Measurements from ENCODE around the gene CNEP1R1. TPM values are rescaled to one million over a fixed set of nuclear protein-coding genes. Genes with fewer than 3 reads are reported as not detected.

The CNEP1R1 gene
- total and polyA plus RNA-seq, 2 experiments from 2014 or later: 34.1 to 42.8 TPM

DNA sequence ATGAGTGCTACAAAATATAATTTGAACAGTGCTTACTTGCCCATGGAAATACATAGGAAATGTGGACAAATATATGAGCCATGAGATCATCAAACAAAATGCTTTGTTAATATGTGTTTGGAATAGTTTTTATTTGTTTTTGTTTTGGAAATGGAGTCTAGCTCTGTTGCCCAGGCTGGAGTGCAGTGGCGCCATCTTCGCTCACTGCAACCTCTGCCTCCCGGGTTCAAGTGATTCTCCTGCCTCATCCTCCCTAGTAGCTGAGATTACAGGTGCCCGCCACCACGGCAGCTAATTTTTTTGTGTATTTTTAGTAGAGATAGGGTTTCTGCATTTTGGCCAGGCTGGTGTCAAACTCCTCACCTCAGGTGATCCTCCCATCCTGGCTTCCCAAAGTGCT is 2.8 kb downstream of the CNEP1R1 start:
- Histone ChIP-seq H3K9ac (no peak overlapping the region), H3F3A (ENCODE audit: insufficient read depth) (no peaks in the 10 kb centered on the region), H2AFZ (no peak overlapping the region), H3K79me2 (ENCODE audit: insufficient read depth) (peaks cover 78% of the 10 kb centered on the region), H3K36me3 (ENCODE audit: low read depth) (peaks cover 23% of the 10 kb centered on the region), H3K9me2 (ENCODE audit: insufficient read depth) (no peaks in the 10 kb centered on the region), H3K4me1 (ENCODE audit: insufficient read depth) (peaks cover 16% of the 10 kb centered on the region), H4K20me1 (ENCODE audit: insufficient read depth) (no peaks in the 10 kb centered on the region), H3K9me3 (ENCODE audit: low read depth) (no peaks in the 10 kb centered on the region), H3K4me3 (no peak overlapping the region), H3K4me2 (ENCODE audit: unreplicated experiment) (no peak overlapping the region), H3K27ac (no peak overlapping the region), H3K27me3 (replicated peaks; ENCODE audit: insufficient read depth) (no peaks in the 10 kb centered on the region)
- TF ChIP-seq EZH2phosphoT487 (IDR thresholded peaks at IDR 0.05; ENCODE audit: insufficient read depth, low read depth) (no peak), EZH2 (IDR thresholded peaks at IDR 0.05; ENCODE audit: insufficient read depth, poor library complexity, severe bottlenecking) (no peak)
- 86 to 92% methylated on average over 5 of the region's 5 CpGs for WGBS, 2 experiments (ENCODE audit: low coverage in 1 of 2, low lambda C conversion rate in 2 of 2, missing lambda C conversion rate in 2 of 2)
- no peak for DNase-seq
- in situ Hi-C loops (cut with MboI): loop anchor here (10.0 kb wide), 1 partner anchor 327 kb away; no protein-coding TSS in a partner anchor

DNA sequence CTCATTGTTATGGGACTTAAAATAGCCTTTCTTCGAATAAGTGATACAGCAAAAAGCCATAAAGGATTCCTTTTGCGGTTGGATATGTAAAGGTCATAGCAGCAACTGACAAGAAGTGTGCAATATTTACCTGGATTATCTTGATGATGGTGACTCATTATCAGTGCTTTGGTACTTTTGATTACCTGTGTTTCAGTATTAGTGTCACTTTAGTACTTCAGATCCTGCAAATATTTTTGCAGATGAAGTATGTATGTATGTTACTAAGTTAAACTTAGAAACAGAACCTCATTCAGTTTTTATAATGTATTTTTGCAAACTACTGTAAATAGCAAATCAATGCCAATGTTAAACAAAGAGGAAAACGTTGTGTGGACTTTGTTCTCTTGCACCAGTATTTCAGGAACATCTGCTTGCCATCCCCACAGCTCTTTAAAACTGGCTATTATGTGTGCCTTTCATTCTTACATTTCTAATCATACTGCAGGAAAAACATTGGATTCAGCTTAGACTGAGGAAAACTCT is 10.5 kb downstream of the CNEP1R1 start:
- Histone ChIP-seq H2AFZ (no peak overlapping the region), H3K79me2 (ENCODE audit: insufficient read depth) (peaks cover 24% of the 10 kb centered on the region), H3K27ac (no peak overlapping the region), H3K9me2 (ENCODE audit: insufficient read depth) (no peaks in the 10 kb centered on the region), H4K20me1 (ENCODE audit: insufficient read depth) (no peaks in the 10 kb centered on the region; the same call in 1 of the 2 replicates), H3K9me3 (ENCODE audit: low read depth) (no peaks in the 10 kb centered on the region), H3F3A (ENCODE audit: insufficient read depth) (peaks cover 30% of the 10 kb centered on the region), H3K36me3 (ENCODE audit: low read depth) (peaks cover 27% of the 10 kb centered on the region; the same call in 1 of the 2 replicates), H3K4me3 (no peak overlapping the region), H3K4me2 (ENCODE audit: unreplicated experiment) (no peak overlapping the region), H3K4me1 (ENCODE audit: insufficient read depth) (no peaks in the 10 kb centered on the region), H3K9ac (no peak overlapping the region), H3K27me3 (replicated peaks; ENCODE audit: insufficient read depth) (no peaks in the 10 kb centered on the region)
- WGBS, 2 experiments (ENCODE audit: low coverage in 1 of 2, low lambda C conversion rate in 2 of 2, missing lambda C conversion rate in 2 of 2): 57 to 58% methylated on average over 3 of the region's 3 CpGs
- DNase-seq: no peak
- no peak for TF ChIP-seq EZH2phosphoT487 (IDR thresholded peaks at IDR 0.05; ENCODE audit: insufficient read depth, low read depth)
- no peak for TF ChIP-seq EZH2 (IDR thresholded peaks at IDR 0.05; ENCODE audit: insufficient read depth, poor library complexity, severe bottlenecking)
- in situ Hi-C loops (cut with MboI): no loop called here

GRCh38 chr16:50036426-50036825 is 11.4 kb downstream of the CNEP1R1 start:
- H3F3A ChIP-seq (ENCODE audit: insufficient read depth): peaks cover 30% of the 10 kb centered on the region
- DNase-seq: no peak
- H3K27me3 ChIP-seq (replicated peaks; ENCODE audit: insufficient read depth): no peaks in the 10 kb centered on the region
- H3K4me3 ChIP-seq: no peak overlapping the region
- no peak overlapping the region for H3K4me2 ChIP-seq (ENCODE audit: unreplicated experiment)
- no peaks in the 10 kb centered on the region; the same call in 1 of the 2 replicates for H4K20me1 ChIP-seq (ENCODE audit: insufficient read depth)
- in situ Hi-C loops (cut with MboI): no loop called here
- H3K4me1 ChIP-seq (ENCODE audit: insufficient read depth): no peaks in the 10 kb centered on the region
- H3K27ac ChIP-seq: no peak overlapping the region
- H3K9me3 ChIP-seq (ENCODE audit: low read depth): no peaks in the 10 kb centered on the region
- TF ChIP-seq EZH2 (IDR thresholded peaks at IDR 0.05; ENCODE audit: insufficient read depth, poor library complexity, severe bottlenecking) (no peak), EZH2phosphoT487 (IDR thresholded peaks at IDR 0.05; ENCODE audit: insufficient read depth, low read depth) (no peak)
- WGBS, 2 experiments (ENCODE audit: low coverage in 1 of 2, low lambda C conversion rate in 2 of 2, missing lambda C conversion rate in 2 of 2): 79 to 87% methylated on average over 3 of the region's 3 CpGs
- H3K9me2 ChIP-seq (ENCODE audit: insufficient read depth): no peaks in the 10 kb centered on the region
- H3K36me3 ChIP-seq (ENCODE audit: low read depth): peaks cover 20% of the 10 kb centered on the region; the same call in 1 of the 2 replicates
- peaks cover 15% of the 10 kb centered on the region for H3K79me2 ChIP-seq (ENCODE audit: insufficient read depth)
- H2AFZ ChIP-seq: no peak overlapping the region
- no peak overlapping the region for H3K9ac ChIP-seq

GRCh38 chr16:50037662-50038220 is 12.7 kb downstream of the CNEP1R1 start:
- no peak overlapping the region for H3K4me3 ChIP-seq
- no peak overlapping the region for H2AFZ ChIP-seq
- H3K9ac ChIP-seq: no peak overlapping the region
- H3K27ac ChIP-seq: no peak overlapping the region
- H3K36me3 ChIP-seq (ENCODE audit: low read depth): peaks cover 20% of the 10 kb centered on the region; the same call in 1 of the 2 replicates
- H3K4me1 ChIP-seq (ENCODE audit: insufficient read depth): no peaks in the 10 kb centered on the region
- no peak for TF ChIP-seq EZH2 (IDR thresholded peaks at IDR 0.05; ENCODE audit: insufficient read depth, poor library complexity, severe bottlenecking)
- TF ChIP-seq EZH2phosphoT487 (IDR thresholded peaks at IDR 0.05; ENCODE audit: insufficient read depth, low read depth): no peak
- no peaks in the 10 kb centered on the region for H3K27me3 ChIP-seq (replicated peaks; ENCODE audit: insufficient read depth)
- H4K20me1 ChIP-seq (ENCODE audit: insufficient read depth): no peaks in the 10 kb centered on the region; the same call in 1 of the 2 replicates
- H3F3A ChIP-seq (ENCODE audit: insufficient read depth): peaks cover 30% of the 10 kb centered on the region
- H3K4me2 ChIP-seq (ENCODE audit: unreplicated experiment): no peak overlapping the region
- peak; percentile 35 for DNase-seq
- H3K9me3 ChIP-seq (ENCODE audit: low read depth): no peaks in the 10 kb centered on the region
- 0 out of 2 replicates have a peak, but pooled peaks cover 2% of the 10 kb centered on the region for H3K79me2 ChIP-seq (ENCODE audit: insufficient read depth)
- in situ Hi-C loops (cut with MboI): no loop called here
- 84% methylated on average over 2 of the region's 2 CpGs for WGBS, 2 experiments (ENCODE audit: low coverage in 1 of 2, low lambda C conversion rate in 2 of 2, missing lambda C conversion rate in 2 of 2)
- H3K9me2 ChIP-seq (ENCODE audit: insufficient read depth): no peaks in the 10 kb centered on the region

Measured in GM23248 (cell line).